DOHH2 (cell line): Measurements from ENCODE around the gene KCNH3.

Experiments
- H3F3A ChIP-seq: fragments of 200-600 bp; sonication (generic), shearing (Covaris generic); 2 replicates; pipeline ENCODE4 v1.6.0; 2016; ENCODE audit warnings: antibody characterized with exemption, mild to moderate bottlenecking; ENCODE audit not compliant: control insufficient read depth, insufficient read depth
- H3K27ac ChIP-seq: fragments of 200-600 bp; sonication (generic); 2 replicates; pipeline ENCODE4 v1.5.1; 2014; ENCODE audit warnings: low read depth, mild to moderate bottlenecking, low read length, moderate library complexity
- H3K27me3 ChIP-seq: fragments of 200-600 bp; sonication (generic); 2 replicates; pipeline ENCODE4 v1.6.1; 2014; ENCODE audit warnings: mild to moderate bottlenecking, low read length, mixed read lengths; ENCODE audit not compliant: control insufficient read depth
- H3K36me3 ChIP-seq: fragments of 200-600 bp; sonication (generic); 2 replicates; pipeline ENCODE4 v1.6.1; 2014; ENCODE audit warnings: mild to moderate bottlenecking, low read length, moderate library complexity, mixed read lengths; ENCODE audit not compliant: control insufficient read depth
- H3K4me1 ChIP-seq: fragments of 200-600 bp; sonication (generic); 2 replicates; pipeline ENCODE4 v1.6.1; 2014; ENCODE audit warnings: mild to moderate bottlenecking, low read length, mixed read lengths; ENCODE audit not compliant: control insufficient read depth
- H3K4me2 ChIP-seq: fragments of 200-600 bp; sonication (generic); 2 replicates; pipeline ENCODE4 v1.6.0; 2014; ENCODE audit warnings: mild to moderate bottlenecking, low read length, moderate library complexity
- H3K4me3 ChIP-seq: fragments of 200-600 bp; sonication (generic); 2 replicates; pipeline ENCODE4 v1.5.1; 2014; ENCODE audit warnings: mild to moderate bottlenecking, low read length, mixed read lengths
- H3K79me2 ChIP-seq: fragments of 200-600 bp; sonication (generic); 2 replicates; pipeline ENCODE4 v1.6.1; 2014; ENCODE audit warnings: mild to moderate bottlenecking, low read length, mixed read lengths; ENCODE audit not compliant: control insufficient read depth
- H3K9me2 ChIP-seq: fragments of 200-600 bp; sonication (generic); replicated peaks from 2 replicates; pipeline ENCODE4 v1.6.1; 2014; ENCODE audit warnings: mild to moderate bottlenecking, low read length, mixed read lengths; ENCODE audit not compliant: control insufficient read depth
- H3K9me3 ChIP-seq: fragments of 200-600 bp; sonication (generic); 2 replicates; pipeline ENCODE4 v1.6.1; 2014; ENCODE audit warnings: antibody characterized with exemption, low read length, mixed read lengths; ENCODE audit not compliant: control insufficient read depth, insufficient read depth
- H4K20me1 ChIP-seq: fragments of 200-600 bp; sonication (generic); 2 replicates; pipeline ENCODE4 v1.6.0; 2014; ENCODE audit warnings: low read depth, mild to moderate bottlenecking, antibody characterized with exemption, low read length, moderate library complexity; ENCODE audit not compliant: control insufficient read depth, insufficient read depth
- EZH2phosphoT487 ChIP-seq: fragments of 200-600 bp; sonication (generic); IDR thresholded peaks from 2 replicates; pipeline ENCODE4 v1.6.1; 2017; ENCODE audit warnings: borderline replicate concordance, mild to moderate bottlenecking, antibody characterized with exemption, low read length, moderate library complexity, mixed read lengths
- TF ChIP-seq, protein P1 (sequence below): fragments of 200-600 bp; sonication (generic); IDR thresholded peaks from one replicate; pipeline ENCODE4 v1.5.1; 2014; ENCODE audit warnings: antibody characterized with exemption, mild to moderate bottlenecking, low read depth, low read length; ENCODE audit not compliant: poor library complexity, severe bottlenecking

The KCNH3 gene, protein sequence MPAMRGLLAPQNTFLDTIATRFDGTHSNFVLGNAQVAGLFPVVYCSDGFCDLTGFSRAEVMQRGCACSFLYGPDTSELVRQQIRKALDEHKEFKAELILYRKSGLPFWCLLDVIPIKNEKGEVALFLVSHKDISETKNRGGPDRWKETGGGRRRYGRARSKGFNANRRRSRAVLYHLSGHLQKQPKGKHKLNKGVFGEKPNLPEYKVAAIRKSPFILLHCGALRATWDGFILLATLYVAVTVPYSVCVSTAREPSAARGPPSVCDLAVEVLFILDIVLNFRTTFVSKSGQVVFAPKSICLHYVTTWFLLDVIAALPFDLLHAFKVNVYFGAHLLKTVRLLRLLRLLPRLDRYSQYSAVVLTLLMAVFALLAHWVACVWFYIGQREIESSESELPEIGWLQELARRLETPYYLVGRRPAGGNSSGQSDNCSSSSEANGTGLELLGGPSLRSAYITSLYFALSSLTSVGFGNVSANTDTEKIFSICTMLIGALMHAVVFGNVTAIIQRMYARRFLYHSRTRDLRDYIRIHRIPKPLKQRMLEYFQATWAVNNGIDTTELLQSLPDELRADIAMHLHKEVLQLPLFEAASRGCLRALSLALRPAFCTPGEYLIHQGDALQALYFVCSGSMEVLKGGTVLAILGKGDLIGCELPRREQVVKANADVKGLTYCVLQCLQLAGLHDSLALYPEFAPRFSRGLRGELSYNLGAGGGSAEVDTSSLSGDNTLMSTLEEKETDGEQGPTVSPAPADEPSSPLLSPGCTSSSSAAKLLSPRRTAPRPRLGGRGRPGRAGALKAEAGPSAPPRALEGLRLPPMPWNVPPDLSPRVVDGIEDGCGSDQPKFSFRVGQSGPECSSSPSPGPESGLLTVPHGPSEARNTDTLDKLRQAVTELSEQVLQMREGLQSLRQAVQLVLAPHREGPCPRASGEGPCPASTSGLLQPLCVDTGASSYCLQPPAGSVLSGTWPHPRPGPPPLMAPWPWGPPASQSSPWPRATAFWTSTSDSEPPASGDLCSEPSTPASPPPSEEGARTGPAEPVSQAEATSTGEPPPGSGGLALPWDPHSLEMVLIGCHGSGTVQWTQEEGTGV

DNA sequence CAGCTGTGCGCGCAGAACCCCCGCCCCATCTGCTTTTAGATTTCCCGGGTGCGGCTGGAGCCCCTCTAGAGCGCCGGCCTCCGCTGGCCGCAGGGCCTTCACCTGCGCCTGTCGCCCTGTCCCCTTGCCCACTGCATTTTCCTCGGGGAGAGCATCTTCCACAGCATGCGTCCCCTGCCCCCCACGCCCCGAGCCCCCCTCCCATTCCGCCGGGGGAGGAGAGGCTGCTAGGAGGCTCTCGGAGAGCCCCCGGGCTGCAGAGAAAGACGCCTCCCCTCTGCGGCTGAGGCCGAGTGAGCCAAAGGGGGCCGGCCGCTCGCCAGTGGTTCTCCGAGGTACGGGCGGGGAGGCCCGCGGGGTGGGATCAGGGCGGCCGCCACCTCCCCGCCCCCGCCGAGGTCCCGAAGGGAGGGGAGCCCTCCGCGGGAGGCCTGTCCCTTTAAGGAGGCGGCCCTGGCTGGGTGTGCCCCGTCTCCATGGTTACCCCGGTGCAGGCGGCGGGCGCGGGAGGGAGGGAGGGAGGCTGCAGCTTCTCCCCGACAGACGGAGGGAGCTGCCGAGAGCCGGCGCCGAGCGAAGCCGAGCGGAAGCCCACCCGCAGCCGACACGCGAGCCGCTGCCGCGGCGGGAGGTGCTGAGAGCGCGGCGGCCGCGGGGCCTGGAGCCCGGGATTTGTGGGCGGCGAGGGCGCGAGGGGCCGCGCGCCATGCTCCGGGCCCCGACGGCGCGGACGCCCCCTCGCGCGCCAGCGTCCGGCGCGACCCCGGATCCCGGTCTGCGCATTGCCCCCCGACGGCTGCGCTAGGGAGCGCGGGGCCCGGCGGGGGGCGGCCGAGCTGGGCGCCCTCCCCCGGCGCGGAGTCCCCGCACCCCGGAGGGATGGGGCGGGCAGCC is at the start of gene KCNH3:
Gene KCNH3 (plus strand): TSS at position 521 of the 894 bp plus-strand sequence. CDS start 387 bp downstream, outside the sequence.
- peaks cover 10% of the 10 kb centered on the region for H3K27me3 ChIP-seq
- no peaks in the 10 kb centered on the region for H3K79me2 ChIP-seq
- H4K20me1 ChIP-seq = no peaks in the 10 kb centered on the region
- no peaks in the 10 kb centered on the region for H3K9me2 ChIP-seq
- no peaks in the 10 kb centered on the region for H3K9me3 ChIP-seq
- H3K4me1 ChIP-seq = peaks cover 56% of the 10 kb centered on the region
- no peak for TF ChIP-seq EZH2phosphoT487
- TF ChIP-seq, protein P1, sequence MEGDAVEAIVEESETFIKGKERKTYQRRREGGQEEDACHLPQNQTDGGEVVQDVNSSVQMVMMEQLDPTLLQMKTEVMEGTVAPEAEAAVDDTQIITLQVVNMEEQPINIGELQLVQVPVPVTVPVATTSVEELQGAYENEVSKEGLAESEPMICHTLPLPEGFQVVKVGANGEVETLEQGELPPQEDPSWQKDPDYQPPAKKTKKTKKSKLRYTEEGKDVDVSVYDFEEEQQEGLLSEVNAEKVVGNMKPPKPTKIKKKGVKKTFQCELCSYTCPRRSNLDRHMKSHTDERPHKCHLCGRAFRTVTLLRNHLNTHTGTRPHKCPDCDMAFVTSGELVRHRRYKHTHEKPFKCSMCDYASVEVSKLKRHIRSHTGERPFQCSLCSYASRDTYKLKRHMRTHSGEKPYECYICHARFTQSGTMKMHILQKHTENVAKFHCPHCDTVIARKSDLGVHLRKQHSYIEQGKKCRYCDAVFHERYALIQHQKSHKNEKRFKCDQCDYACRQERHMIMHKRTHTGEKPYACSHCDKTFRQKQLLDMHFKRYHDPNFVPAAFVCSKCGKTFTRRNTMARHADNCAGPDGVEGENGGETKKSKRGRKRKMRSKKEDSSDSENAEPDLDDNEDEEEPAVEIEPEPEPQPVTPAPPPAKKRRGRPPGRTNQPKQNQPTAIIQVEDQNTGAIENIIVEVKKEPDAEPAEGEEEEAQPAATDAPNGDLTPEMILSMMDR = no peak
- peak within 1 kb of the TSS; percentile 72 for H3K4me2 ChIP-seq
- H3F3A ChIP-seq = peaks cover 21% of the 10 kb centered on the region
- peak within 1 kb of the TSS; percentile 72 for H3K4me3 ChIP-seq
- H3K36me3 ChIP-seq = no peaks in the 10 kb centered on the region
- H3K27ac ChIP-seq = peak within 1 kb of the TSS; percentile 80

GRCh38 chr12:49489154-49489553 is 49.7 kb upstream of the KCNH3 start:
- TF ChIP-seq, protein P1 = no peak
- TF ChIP-seq EZH2phosphoT487 = no peak
- Histone ChIP-seq H4K20me1 (no peaks in the 10 kb centered on the region), H3K79me2 (no peaks in the 10 kb centered on the region), H3K4me3 (no peak overlapping the region), H3K27ac (no peak overlapping the region), H3K27me3 (no peaks in the 10 kb centered on the region), H3K9me3 (no peaks in the 10 kb centered on the region), H3K36me3 (0 out of 2 replicates have a peak, but pooled peaks cover 4% of the 10 kb centered on the region), H3K4me1 (no peaks in the 10 kb centered on the region), H3K4me2 (no peak overlapping the region), H3F3A (peaks cover 2% of the 10 kb centered on the region; the same call in 1 of the 2 replicates), H3K9me2 (no peaks in the 10 kb centered on the region)

GRCh38 chr12:49489720-49490119 is 49.1 kb upstream of the KCNH3 start:
- no peaks in the 10 kb centered on the region for H3K79me2 ChIP-seq

More at GRCh38 chr12:49489720-49490119, 49.1 kb upstream of the KCNH3 start:
- Histone ChIP-seq H3K27ac (no peak overlapping the region), H3K27me3 (no peaks in the 10 kb centered on the region), H3K4me2 (no peak overlapping the region), H3K4me1 (no peaks in the 10 kb centered on the region), H4K20me1 (no peaks in the 10 kb centered on the region), H3K9me2 (no peaks in the 10 kb centered on the region), H3F3A (peaks cover 2% of the 10 kb centered on the region; the same call in 1 of the 2 replicates), H3K36me3 (peaks cover 7% of the 10 kb centered on the region), H3K4me3 (no peak overlapping the region), H3K9me3 (no peaks in the 10 kb centered on the region)
- TF ChIP-seq, protein P1 = no peak
- TF ChIP-seq EZH2phosphoT487 = no peak
